Breast epithelium (tissue), 4 donors: Measurements from ENCODE around the gene IGDCC3. TPM values are rescaled to one million over a fixed set of nuclear protein-coding genes. Genes with fewer than 3 reads are reported as not detected.

ENCODE experiments used
- DNase-seq, 2 donors: peaks; one replicate each; pipeline ENCODE4 v3.0.0-alpha.2; 2019; ENCODE audit warnings: low spot score in 2 of 2
- H3K27ac ChIP-seq, 2 donors: fragments of 200-600 bp; sonication (generic) in 1 of 2; one replicate each; pipeline ENCODE4 v1.5.1; 2016 to 2019; ENCODE audit warnings: mild to moderate bottlenecking in 1 of 2
- H3K27me3 ChIP-seq, 2 donors: fragments of 200-600 bp; sonication (generic) in 1 of 2; one replicate each; pipeline versions ENCODE4 v1.5.1 to v1.6.0; 2017 to 2019; ENCODE audit warnings: control low read depth in 1 of 2, mild to moderate bottlenecking in 1 of 2
- H3K36me3 ChIP-seq: fragments of 200-600 bp; one replicate; pipeline ENCODE4 v1.5.1; 2019
- H3K4me1 ChIP-seq, 2 donors: fragments of 200-600 bp; sonication (generic); one replicate each; pipeline ENCODE4 v1.5.1; 2016 to 2019; ENCODE audit warnings: control low read depth in 1 of 2
- H3K4me3 ChIP-seq, 3 donors: fragments of 200-600 bp; sonication (generic); 1 replicate in 2 of 3; 2 replicates in 1 of 3; pipeline ENCODE4 v1.5.1; 2016 to 2019; ENCODE audit warnings: mild to moderate bottlenecking in 3 of 3, moderate library complexity in 2 of 3
- H3K9me3 ChIP-seq, 2 donors: fragments of 200-600 bp; sonication (generic) in 1 of 2; one replicate each; pipeline ENCODE4 v1.5.1; 2016 to 2019; ENCODE audit warnings: control low read depth in 1 of 2
- CTCF ChIP-seq, 3 donors: fragments of 450-650 bp; IDR thresholded peaks; one replicate each; pipeline ENCODE4 v1.5.1; 2016 to 2017; ENCODE audit warnings: antibody characterized with exemption in 3 of 3, mild to moderate bottlenecking in 3 of 3, moderate library complexity in 3 of 3
- POLR2A ChIP-seq: fragments of 450-650 bp; IDR thresholded peaks from one replicate; pipeline ENCODE4 v1.6.1; 2016; ENCODE audit warnings: antibody characterized with exemption, mild to moderate bottlenecking, moderate library complexity
- POLR2AphosphoS5 ChIP-seq, 3 donors: sonication (generic); formaldehyde crosslinking; IDR thresholded peaks; one replicate each; pipeline ENCODE4 v1.6.1; 2017; ENCODE audit warnings: antibody characterized with exemption in 3 of 3
- intact Hi-C: fragments of 100-400 bp; cut with DNase I; formaldehyde crosslinking; loops from one replicate; pipeline ENCODE4 v1.15.1; 2023; ENCODE audit warnings: low total_unique reads
- total RNA-seq, 3 donors: library from RNA; depleted of rRNA; stranded (reverse); fragments of >200 nt; gene quantifications; one replicate each; pipeline ENCODE4 v1.1.0, GENCODE V29; 2016

IGDCC3 gene
- total RNA-seq, 3 donors from 2014 or later: 0.33 to 1.8 TPM; not detected in 1

GRCh38 chr15:65405791-65406423, 28.1 kb upstream of the IGDCC3 start:
- Histone ChIP-seq H3K4me3 (no peak overlapping the region), H3K4me1 (no peaks in the 10 kb centered on the region), H3K36me3 (no peaks in the 10 kb centered on the region), H3K27me3 (no peaks in the 10 kb centered on the region), H3K27ac (no peak overlapping the region), H3K9me3 (no peaks in the 10 kb centered on the region)
- DNase-seq: no peak
- intact Hi-C loops: no loop called here
- TF ChIP-seq POLR2A: no peak

- Histone ChIP-seq H3K27ac (no peak overlapping the region), H3K27me3 (no peaks in the 10 kb centered on the region), H3K9me3 (no peaks in the 10 kb centered on the region), H3K36me3 (no peaks in the 10 kb centered on the region), H3K4me1 (no peaks in the 10 kb centered on the region), H3K4me3 (no peak overlapping the region)
- intact Hi-C loops: no loop called here
- no peak for DNase-seq
- no peak for TF ChIP-seq POLR2AphosphoS5 (IDR thresholded peaks at IDR 0.05)
- no peak for TF ChIP-seq CTCF (IDR thresholded peaks at IDR 0.05)
These were observed 26.5 kb upstream of the IGDCC3 start for GRCh38 chr15:65404186-65404872.

GRCh38 chr15:65402961-65403360, 25.2 kb upstream of the IGDCC3 start:
- Histone ChIP-seq H3K27ac (no peak overlapping the region), H3K36me3 (no peaks in the 10 kb centered on the region), H3K27me3 (no peaks in the 10 kb centered on the region), H3K4me1 (no peaks in the 10 kb centered on the region), H3K4me3 (no peak overlapping the region), H3K9me3 (no peaks in the 10 kb centered on the region)
- intact Hi-C loops: no loop called here
- DNase-seq: no peak
- TF ChIP-seq POLR2A (no peak), POLR2AphosphoS5 (IDR thresholded peaks at IDR 0.05) (no peak), CTCF (IDR thresholded peaks at IDR 0.05) (no peak)

- intact Hi-C loops: no loop called here
- no peak overlapping the region for H3K27ac ChIP-seq
- no peaks in the 10 kb centered on the region for H3K4me1 ChIP-seq
- TF ChIP-seq CTCF (IDR thresholded peaks at IDR 0.05): no peak
- no peak for TF ChIP-seq POLR2AphosphoS5 (IDR thresholded peaks at IDR 0.05)
- no peak for TF ChIP-seq POLR2A
- peaks cover 0 to 7% of the 10 kb centered on the region in 2 donors for H3K27me3 ChIP-seq
- H3K4me3 ChIP-seq: no peak overlapping the region
- no peaks in the 10 kb centered on the region for H3K9me3 ChIP-seq
- no peak for DNase-seq
- H3K36me3 ChIP-seq: no peaks in the 10 kb centered on the region
These were observed 23.9 kb upstream of the IGDCC3 start for GRCh38 chr15:65401611-65402240.

- Histone ChIP-seq H3K27ac (no peak overlapping the region), H3K4me3 (no peak overlapping the region), H3K9me3 (no peaks in the 10 kb centered on the region), H3K27me3 (peaks cover 0 to 14% of the 10 kb centered on the region in 2 donors), H3K4me1 (no peaks in the 10 kb centered on the region), H3K36me3 (no peaks in the 10 kb centered on the region)
- intact Hi-C loops: no loop called here
- no peak for DNase-seq
- peak in 2 of 3 donors; percentile 22 to 54 for TF ChIP-seq CTCF (IDR thresholded peaks at IDR 0.05)
- TF ChIP-seq POLR2A: no peak
- no peak for TF ChIP-seq POLR2AphosphoS5 (IDR thresholded peaks at IDR 0.05)
These were observed 23.2 kb upstream of the IGDCC3 start for GRCh38 chr15:65400760-65401610.
